Measurements from ENCODE around the gene RPTOR. TPM values are rescaled to one million over a fixed set of nuclear protein-coding genes. Genes with fewer than 3 reads are reported as not detected.

Gene RPTOR
- total RNA-seq, 1 experiment from 2014 or later = 66.7 TPM

- H3K4me3 Mint-ChIP-seq (ENCODE audit: unreplicated experiment) = no peak overlapping the region
- BruUV-seq (replicated peaks) = no TSS peak
- H3K4me1 Mint-ChIP-seq (ENCODE audit: low read depth, unreplicated experiment) = peaks cover 10% of the 10 kb centered on the region
- peak overlapping the region; percentile 61 for H3K27ac Mint-ChIP-seq (ENCODE audit: unreplicated experiment)
- no peaks in the 10 kb centered on the region for H3K27me3 Mint-ChIP-seq (ENCODE audit: insufficient read depth, unreplicated experiment)
- CTCF ChIA-PET = no interaction called here
- H3K9me3 Mint-ChIP-seq (ENCODE audit: unreplicated experiment) = no peaks in the 10 kb centered on the region
- Histone ChIP-seq H3K36me3 (ENCODE audit: control insufficient read depth, insufficient read depth, low read length) (no peaks in the 10 kb centered on the region), H3K4me3 (ENCODE audit: low read depth, low read length) (no peak overlapping the region), H3K27me3 (replicated peaks; ENCODE audit: control insufficient read depth, insufficient read depth, low read length) (no peaks in the 10 kb centered on the region), H3K9me3 (no peaks in the 10 kb centered on the region), H3K4me1 (peaks cover 7% of the 10 kb centered on the region)
- POLR2A ChIA-PET = no interaction called here
- intact Hi-C loops (cut with micrococcal nuclease; ENCODE audit: unreplicated experiment) = no loop called here
- no peak for DNase-seq
- H3K36me3 Mint-ChIP-seq (ENCODE audit: insufficient read depth, unreplicated experiment) = peaks cover 41% of the 10 kb centered on the region
- no peak for TF ChIP-seq CTCF (IDR thresholded peaks at IDR 0.05; ENCODE audit: insufficient read depth in 1 of 2, low read depth in 1 of 2, low read length in 1 of 2, severe bottlenecking in 1 of 2, unreplicated experiment in 1 of 2)
These were observed 310.7 kb downstream of the RPTOR start for GRCh38 chr17:80855196-80855947.

DNA sequence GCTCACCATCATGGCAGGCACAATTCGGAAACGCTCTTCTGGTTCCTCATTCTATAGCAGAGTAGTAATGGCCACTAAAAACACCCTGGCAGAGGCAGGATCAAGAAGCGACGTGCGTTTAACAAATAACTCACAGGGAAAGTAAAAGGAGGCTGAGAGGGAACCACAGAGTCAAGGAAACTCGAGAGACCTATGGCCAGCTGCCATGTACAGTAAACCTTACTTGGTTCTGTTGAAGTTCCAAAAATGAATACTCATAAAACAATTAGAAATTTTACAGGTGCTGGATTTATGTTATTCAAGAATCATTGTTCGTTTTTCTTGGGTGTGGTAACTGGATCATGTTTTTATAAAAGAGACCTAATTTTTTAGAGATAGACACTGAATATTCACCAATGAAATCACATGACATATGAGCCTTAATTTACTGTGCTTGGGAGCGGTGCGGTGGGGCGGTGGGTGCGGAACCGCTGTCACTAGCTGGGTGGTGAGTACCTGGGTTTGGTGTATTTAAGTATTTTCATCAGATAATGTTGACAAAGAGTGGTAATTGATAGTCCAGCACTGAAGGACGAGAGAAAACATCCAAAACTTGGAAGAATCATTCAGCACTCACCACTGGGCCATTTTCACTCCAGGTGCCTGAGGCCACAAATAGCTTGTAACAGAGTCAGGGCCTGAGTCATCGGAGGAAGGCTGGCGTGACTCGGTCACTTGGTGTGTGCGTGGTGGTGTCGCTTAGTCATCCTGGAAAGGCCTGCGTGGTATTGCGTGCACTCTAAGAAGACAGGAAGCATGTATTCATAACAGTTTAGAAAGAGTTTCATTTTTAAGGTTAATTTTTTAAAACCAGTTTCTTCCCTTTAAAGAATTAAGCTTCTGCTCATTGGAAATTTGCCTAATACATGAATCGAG is 311.6 kb downstream of the RPTOR start:
- H3K9me3 Mint-ChIP-seq (ENCODE audit: unreplicated experiment) = no peaks in the 10 kb centered on the region
- H3K4me1 Mint-ChIP-seq (ENCODE audit: low read depth, unreplicated experiment) = peaks cover 10% of the 10 kb centered on the region
- Histone ChIP-seq H3K27me3 (replicated peaks; ENCODE audit: control insufficient read depth, insufficient read depth, low read length) (no peaks in the 10 kb centered on the region), H3K4me3 (ENCODE audit: low read depth, low read length) (no peak overlapping the region), H3K4me1 (peaks cover 7% of the 10 kb centered on the region), H3K36me3 (ENCODE audit: control insufficient read depth, insufficient read depth, low read length) (no peaks in the 10 kb centered on the region), H3K9me3 (no peaks in the 10 kb centered on the region)
- CTCF ChIA-PET = interaction anchor here (0.6 kb wide), 1 partner anchor 184 kb away, joined by 3 read pairs; no protein-coding TSS in a partner anchor
- peak; percentile 35 to 64 for DNase-seq
- no peaks in the 10 kb centered on the region for H3K27me3 Mint-ChIP-seq (ENCODE audit: insufficient read depth, unreplicated experiment)
- TF ChIP-seq CTCF (IDR thresholded peaks at IDR 0.05; ENCODE audit: insufficient read depth in 1 of 2, low read depth in 1 of 2, low read length in 1 of 2, severe bottlenecking in 1 of 2, unreplicated experiment in 1 of 2) = no peak
- intact Hi-C loops (cut with micrococcal nuclease; ENCODE audit: unreplicated experiment) = no loop called here
- no peak overlapping the region for H3K4me3 Mint-ChIP-seq (ENCODE audit: unreplicated experiment)
- H3K27ac Mint-ChIP-seq (ENCODE audit: unreplicated experiment) = peak overlapping the region; percentile 61
- POLR2A ChIA-PET = no interaction called here
- BruUV-seq (replicated peaks) = no TSS peak
- peaks cover 47% of the 10 kb centered on the region for H3K36me3 Mint-ChIP-seq (ENCODE audit: insufficient read depth, unreplicated experiment)

DNA sequence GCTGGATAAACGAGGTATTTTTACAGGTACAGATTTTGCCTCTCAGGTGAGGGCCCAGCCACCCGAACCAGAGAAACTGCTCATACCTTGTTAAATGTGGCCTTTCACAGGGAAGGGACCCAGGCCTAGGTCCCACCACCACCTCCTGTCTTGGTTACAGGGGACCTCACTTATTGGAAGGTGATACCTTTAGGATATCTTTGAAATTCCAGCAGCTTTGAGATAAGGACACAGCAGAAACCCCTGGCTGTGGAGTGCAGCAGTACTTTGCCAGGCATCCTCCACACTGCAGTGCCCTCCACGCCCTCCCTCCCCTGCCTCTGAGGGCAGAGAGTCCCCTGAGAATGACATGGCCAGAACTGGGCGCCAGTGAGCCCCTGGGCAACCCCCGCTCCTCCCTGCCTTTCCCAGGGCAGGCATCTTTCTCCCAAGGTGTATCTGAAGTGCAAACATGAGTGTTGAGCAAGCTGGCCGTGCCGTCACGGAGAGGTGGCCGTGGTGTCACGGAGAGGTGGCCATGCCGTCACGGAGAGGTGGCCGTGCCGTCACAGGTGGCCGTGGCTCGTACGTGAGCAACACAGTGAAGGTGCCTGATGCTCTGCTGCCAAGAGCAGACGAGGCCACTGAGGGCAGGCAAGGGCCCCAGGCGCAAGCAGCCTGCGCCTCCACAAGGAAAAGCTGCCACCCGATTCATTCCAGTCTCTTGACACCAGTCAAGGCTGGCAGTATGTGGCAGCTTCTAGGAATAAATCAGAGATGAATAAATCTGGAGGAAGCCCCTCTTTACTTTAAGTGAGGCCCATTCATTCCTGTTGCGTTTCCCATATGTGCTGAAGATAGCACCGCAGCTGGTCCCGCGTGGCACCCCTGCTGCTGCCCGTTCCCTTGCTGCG is 312.5 kb downstream of the RPTOR start:
- no peak for DNase-seq
- no TSS peak for BruUV-seq (replicated peaks)
- no peaks in the 10 kb centered on the region for H3K9me3 ChIP-seq
- intact Hi-C loops (cut with micrococcal nuclease; ENCODE audit: unreplicated experiment) = no loop called here
- peaks cover 10% of the 10 kb centered on the region for H3K4me1 Mint-ChIP-seq (ENCODE audit: low read depth, unreplicated experiment)
- peaks cover 43% of the 10 kb centered on the region for H3K36me3 Mint-ChIP-seq (ENCODE audit: insufficient read depth, unreplicated experiment)
- TF ChIP-seq CTCF (IDR thresholded peaks at IDR 0.05; ENCODE audit: insufficient read depth in 1 of 2, low read depth in 1 of 2, low read length in 1 of 2, severe bottlenecking in 1 of 2, unreplicated experiment in 1 of 2) = no peak
- H3K36me3 ChIP-seq (ENCODE audit: control insufficient read depth, insufficient read depth, low read length) = no peaks in the 10 kb centered on the region
- CTCF ChIA-PET = interaction anchor here (0.6 kb wide), 1 partner anchor 183 kb away, joined by 3 read pairs; no protein-coding TSS in a partner anchor
- POLR2A ChIA-PET = no interaction called here
- no peaks in the 10 kb centered on the region for H3K9me3 Mint-ChIP-seq (ENCODE audit: unreplicated experiment)
- peaks cover 7% of the 10 kb centered on the region for H3K4me1 ChIP-seq
- no peak overlapping the region for H3K4me3 Mint-ChIP-seq (ENCODE audit: unreplicated experiment)
- no peak overlapping the region for H3K27ac Mint-ChIP-seq (ENCODE audit: unreplicated experiment)
- H3K27me3 Mint-ChIP-seq (ENCODE audit: insufficient read depth, unreplicated experiment) = no peaks in the 10 kb centered on the region
- no peak overlapping the region for H3K4me3 ChIP-seq (ENCODE audit: low read depth, low read length)
- H3K27me3 ChIP-seq (replicated peaks; ENCODE audit: control insufficient read depth, insufficient read depth, low read length) = no peaks in the 10 kb centered on the region
